ENCODE data around the gene VAV2. TPM values are rescaled to one million over a fixed set of nuclear protein-coding genes. Genes with fewer than 3 reads are reported as not detected.

Gene VAV2
- total RNA-seq, 1 donor from 2014 or later = 61.9 TPM

DNA sequence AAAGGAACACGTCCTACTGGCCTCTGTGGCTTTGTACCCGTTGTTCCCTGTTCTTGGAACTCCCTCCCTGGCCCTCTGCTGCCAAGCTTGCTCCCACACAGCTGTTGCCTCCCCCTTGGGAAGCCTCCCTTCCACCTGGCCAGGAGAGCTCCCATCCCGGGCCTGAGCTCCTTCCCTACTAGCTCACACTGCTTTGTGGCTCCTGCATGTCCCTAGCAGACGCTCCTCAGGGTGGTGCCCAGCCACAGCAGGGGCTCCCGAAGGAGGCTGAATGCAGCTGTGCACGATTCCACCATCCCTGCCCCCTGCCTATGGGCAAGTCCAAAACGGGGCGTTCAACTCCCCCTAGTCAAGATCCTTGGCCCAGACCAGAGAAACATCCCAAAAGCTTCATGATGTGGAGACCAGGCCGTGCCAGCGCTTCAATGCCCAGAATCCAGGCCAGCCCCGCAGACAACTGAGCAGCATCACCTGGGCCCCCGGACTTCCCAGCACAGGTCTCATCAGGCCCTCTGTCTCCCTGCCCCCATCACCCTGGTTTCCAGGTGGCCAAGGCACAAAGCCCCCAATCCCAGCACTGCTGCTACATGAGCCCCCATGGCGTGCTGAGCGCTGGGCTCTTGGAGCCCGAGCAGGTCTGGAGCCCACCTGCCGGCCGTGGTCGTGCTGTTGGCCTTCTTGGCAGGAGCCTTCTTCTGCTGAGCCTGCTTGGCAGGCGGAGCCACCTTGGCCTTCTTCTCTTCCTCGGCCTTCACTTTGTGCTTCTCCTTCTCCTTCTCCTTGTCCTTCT is 47.5 kb upstream of the VAV2 start:
- H3K27ac Mint-ChIP-seq = no peak overlapping the region

GRCh38 chr9:134037641-134038040 is 45.5 kb upstream of the VAV2 start:
- Mint-ChIP-seq H3K36me3 (peaks cover 62% of the 10 kb centered on the region), H3K4me3 (no peak overlapping the region), H3K27ac (no peak overlapping the region), H3K4me1 (peaks cover 4% of the 10 kb centered on the region), H3K27me3 (ENCODE audit: low read depth) (no peaks in the 10 kb centered on the region), H3K9me3 (peaks cover 14% of the 10 kb centered on the region)
- TF ChIP-seq, protein P1, sequence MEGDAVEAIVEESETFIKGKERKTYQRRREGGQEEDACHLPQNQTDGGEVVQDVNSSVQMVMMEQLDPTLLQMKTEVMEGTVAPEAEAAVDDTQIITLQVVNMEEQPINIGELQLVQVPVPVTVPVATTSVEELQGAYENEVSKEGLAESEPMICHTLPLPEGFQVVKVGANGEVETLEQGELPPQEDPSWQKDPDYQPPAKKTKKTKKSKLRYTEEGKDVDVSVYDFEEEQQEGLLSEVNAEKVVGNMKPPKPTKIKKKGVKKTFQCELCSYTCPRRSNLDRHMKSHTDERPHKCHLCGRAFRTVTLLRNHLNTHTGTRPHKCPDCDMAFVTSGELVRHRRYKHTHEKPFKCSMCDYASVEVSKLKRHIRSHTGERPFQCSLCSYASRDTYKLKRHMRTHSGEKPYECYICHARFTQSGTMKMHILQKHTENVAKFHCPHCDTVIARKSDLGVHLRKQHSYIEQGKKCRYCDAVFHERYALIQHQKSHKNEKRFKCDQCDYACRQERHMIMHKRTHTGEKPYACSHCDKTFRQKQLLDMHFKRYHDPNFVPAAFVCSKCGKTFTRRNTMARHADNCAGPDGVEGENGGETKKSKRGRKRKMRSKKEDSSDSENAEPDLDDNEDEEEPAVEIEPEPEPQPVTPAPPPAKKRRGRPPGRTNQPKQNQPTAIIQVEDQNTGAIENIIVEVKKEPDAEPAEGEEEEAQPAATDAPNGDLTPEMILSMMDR (IDR thresholded peaks at IDR 0.05; ENCODE audit: unreplicated experiment) = no peak
- DNase-seq (ENCODE audit: low spot score in 2 of 2, unreplicated experiment in 2 of 2) = no peak

More for the DNA sequence above, 47.5 kb upstream of the VAV2 start:
- H3K27me3 Mint-ChIP-seq (ENCODE audit: low read depth) = no peaks in the 10 kb centered on the region
- H3K4me3 Mint-ChIP-seq = no peak overlapping the region
- peaks cover 4% of the 10 kb centered on the region for H3K4me1 Mint-ChIP-seq
- TF ChIP-seq, protein P1 (IDR thresholded peaks at IDR 0.05; ENCODE audit: unreplicated experiment) = no peak
- peaks cover 14% of the 10 kb centered on the region for H3K9me3 Mint-ChIP-seq
- H3K36me3 Mint-ChIP-seq = peaks cover 64% of the 10 kb centered on the region
- DNase-seq (ENCODE audit: low spot score in 2 of 2, unreplicated experiment in 2 of 2) = no peak

DNA sequence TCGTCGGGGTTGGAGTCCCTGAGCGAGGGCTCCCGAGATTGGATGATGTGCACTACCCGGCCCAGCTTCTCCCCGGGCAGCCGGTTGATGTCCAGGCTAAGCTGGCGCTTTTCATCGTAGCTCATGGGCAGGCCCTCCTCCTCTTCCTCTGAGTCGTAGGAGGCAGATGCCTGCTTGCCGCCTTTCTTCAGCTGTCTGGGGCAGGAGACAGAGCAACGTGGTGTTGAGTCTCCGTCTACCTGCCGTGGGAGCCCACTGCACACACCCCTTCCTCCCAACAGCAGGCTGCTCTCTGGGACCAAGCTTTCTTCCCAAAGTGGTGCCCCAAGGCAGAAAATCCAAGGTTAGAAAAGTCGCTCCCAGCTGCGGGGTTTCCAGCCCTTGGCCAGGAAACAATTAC is 44.0 kb upstream of the VAV2 start:
- peaks cover 14% of the 10 kb centered on the region for H3K9me3 Mint-ChIP-seq
- peaks cover 2% of the 10 kb centered on the region for H3K4me1 Mint-ChIP-seq
- no peak for DNase-seq (ENCODE audit: low spot score in 2 of 2, unreplicated experiment in 2 of 2)
- no peak overlapping the region for H3K4me3 Mint-ChIP-seq
- no peaks in the 10 kb centered on the region for H3K27me3 Mint-ChIP-seq (ENCODE audit: low read depth)
- TF ChIP-seq, protein P1 (IDR thresholded peaks at IDR 0.05; ENCODE audit: unreplicated experiment) = no peak
- peaks cover 60% of the 10 kb centered on the region for H3K36me3 Mint-ChIP-seq
- H3K27ac Mint-ChIP-seq = no peak overlapping the region

GRCh38 chr9:134035041-134036039 is 43.2 kb upstream of the VAV2 start:
- TF ChIP-seq, protein P1 (IDR thresholded peaks at IDR 0.05; ENCODE audit: unreplicated experiment) = no peak
- H3K4me3 Mint-ChIP-seq = no peak overlapping the region
- no peaks in the 10 kb centered on the region for H3K4me1 Mint-ChIP-seq
- H3K9me3 Mint-ChIP-seq = peaks cover 14% of the 10 kb centered on the region
- peaks cover 56% of the 10 kb centered on the region for H3K36me3 Mint-ChIP-seq
- no peaks in the 10 kb centered on the region for H3K27me3 Mint-ChIP-seq (ENCODE audit: low read depth)
- no peak for DNase-seq (ENCODE audit: low spot score in 2 of 2, unreplicated experiment in 2 of 2)
- no peak overlapping the region for H3K27ac Mint-ChIP-seq

DNA sequence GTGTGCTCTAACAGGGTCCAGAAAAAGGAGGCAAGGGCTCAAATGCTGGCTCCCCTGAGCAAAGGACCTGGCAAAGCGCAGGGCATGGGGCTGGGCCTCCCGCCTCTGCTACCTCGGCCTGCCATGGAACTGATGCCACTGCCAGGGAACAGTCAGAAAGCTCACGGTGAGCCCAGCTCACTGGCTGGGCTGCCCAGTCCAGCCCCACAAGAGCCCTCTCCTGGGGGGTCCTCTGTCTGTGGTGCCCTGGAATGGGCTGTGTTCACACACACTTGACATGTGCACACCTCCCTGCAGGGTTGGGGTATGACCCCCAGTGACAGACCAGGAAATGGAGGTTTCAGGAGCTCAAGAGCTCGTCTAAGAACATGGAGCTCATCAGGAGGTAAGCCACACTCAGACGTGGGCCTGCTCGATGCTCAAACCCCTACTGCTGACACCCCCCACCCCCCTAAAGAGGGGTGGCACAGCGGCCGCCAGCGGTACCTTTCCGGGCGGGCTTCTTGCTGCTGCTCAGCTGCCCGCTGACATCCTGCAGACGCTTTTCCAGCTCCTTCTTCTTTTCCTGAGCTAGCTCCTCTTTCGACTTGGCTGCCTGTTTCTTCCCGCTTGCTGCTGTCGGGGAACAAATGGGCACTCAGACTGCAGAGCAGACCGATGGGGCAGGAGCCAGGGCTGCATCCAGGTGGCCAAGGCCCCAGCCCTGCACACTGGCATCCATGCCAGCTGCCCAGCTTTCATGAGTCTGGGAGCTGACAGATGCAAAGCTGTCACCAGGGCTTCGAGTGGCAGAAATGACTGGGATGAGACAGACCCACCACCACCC is 42.3 kb upstream of the VAV2 start:
- Mint-ChIP-seq H3K4me1 (no peaks in the 10 kb centered on the region), H3K36me3 (peaks cover 47% of the 10 kb centered on the region), H3K4me3 (no peak overlapping the region), H3K27me3 (ENCODE audit: low read depth) (no peaks in the 10 kb centered on the region), H3K27ac (no peak overlapping the region), H3K9me3 (peaks cover 13% of the 10 kb centered on the region)
- no peak for DNase-seq (ENCODE audit: low spot score in 2 of 2, unreplicated experiment in 2 of 2)
- TF ChIP-seq, protein P1 (IDR thresholded peaks at IDR 0.05; ENCODE audit: unreplicated experiment) = no peak

All from mesothelial cell of epicardium (in vitro differentiated cells).